H1 (cell line): ENCODE results near the gene DMPK. TPM values are rescaled to one million over a fixed set of nuclear protein-coding genes. Genes with fewer than 3 reads are reported as not detected.

Experiments
- CTCF ChIA-PET: fragments of 300-600 bp; sonication (Branson Sonifier 250); formaldehyde crosslinking; loops from one replicate; lab custom pipeline; 2021; ENCODE audit not compliant: partially characterized antibody; lab: Charles Lee
- POLR2A ChIA-PET: fragments of 300-600 bp; sonication (Branson Sonifier 250); formaldehyde crosslinking; loops from one replicate; lab custom pipeline; 2021; ENCODE audit warnings: inconsistent platforms; ENCODE audit not compliant: partially characterized antibody; lab: Charles Lee
- DNase-seq, 2 experiments: peaks; one replicate each; pipeline versions ENCODE4 v3.0.0 to v3.0.0-alpha.2; 2010 to 2022; ENCODE audit warnings: low spot score in 2 of 2, low read depth in 1 of 2, mixed read lengths in 1 of 2
- FAIRE-seq: peaks from 2 replicates; lab custom pipeline; 2011; peaks lifted over from hg19 to GRCh38; lab: Jason Lieb, UNC
- H2AFZ ChIP-seq: 2 replicates; pipeline ENCODE4 v1.8.1; 2012; ENCODE audit warnings: low read length, inconsistent platforms
- H2AK5ac ChIP-seq: 2 replicates; pipeline ENCODE4 v1.6.1; 2013; ENCODE audit warnings: low read depth, low read length
- H2BK120ac ChIP-seq: replicated peaks from 2 replicates; pipeline ENCODE3; 2013; ENCODE audit warnings: low read depth, low read length, inconsistent platforms
- H2BK12ac ChIP-seq: 2 replicates; pipeline ENCODE4 v1.6.1; 2013; ENCODE audit warnings: low read depth, low read length
- H2BK15ac ChIP-seq: 2 replicates; pipeline ENCODE4 v1.6.1; 2013; ENCODE audit warnings: low read length
- H2BK20ac ChIP-seq: 2 replicates; pipeline ENCODE4 v1.6.1; 2013; ENCODE audit warnings: low read length
- H2BK5ac ChIP-seq: 2 replicates; pipeline ENCODE4 v1.6.1; 2013; ENCODE audit warnings: low read depth, low read length
- H3K14ac ChIP-seq: 2 replicates; pipeline ENCODE4 v1.6.1; 2013; ENCODE audit warnings: inconsistent platforms; ENCODE audit not compliant: insufficient read length
- H3K18ac ChIP-seq: 2 replicates; pipeline ENCODE4 v1.6.1; 2013; ENCODE audit warnings: low read length; ENCODE audit errors: extremely low read depth
- H3K23ac ChIP-seq: 2 replicates; pipeline ENCODE4 v1.6.1; 2013; ENCODE audit warnings: inconsistent platforms; ENCODE audit not compliant: insufficient read length
- H3K23me2 ChIP-seq: 2 replicates; pipeline ENCODE4 v1.6.1; 2013; ENCODE audit warnings: low read depth, low read length
- H3K27ac ChIP-seq: 2 replicates; pipeline ENCODE4 v1.6.1; 2011; ENCODE audit warnings: low read depth, low read length, inconsistent platforms
- H3K27me3 ChIP-seq, 4 experiments: replicated peaks in 1 of 4; 1 replicate in 1 of 4; 2 replicates in 3 of 4; pipeline versions ENCODE4 v1.6.1 to v1.8.1; 2011 to 2013; ENCODE audit warnings: low read length in 3 of 4, mild to moderate bottlenecking in 3 of 4, inconsistent platforms in 2 of 4, mixed read lengths in 2 of 4, moderate library complexity in 1 of 4; ENCODE audit not compliant: control insufficient read depth in 3 of 4, insufficient read depth in 3 of 4; ENCODE audit errors: extremely low read depth in 1 of 4
- H3K36me3 ChIP-seq, 4 experiments: 2 replicates each; pipeline versions ENCODE4 v1.6.1 to v1.8.1; 2011 to 2013; ENCODE audit warnings: mild to moderate bottlenecking in 4 of 4, low read length in 3 of 4, moderate library complexity in 2 of 4, control low read depth in 1 of 4, inconsistent platforms in 1 of 4; ENCODE audit not compliant: insufficient read depth in 4 of 4, control insufficient read depth in 2 of 4
- H3K4ac ChIP-seq: replicated peaks from 2 replicates; pipeline ENCODE3; 2013; ENCODE audit warnings: low read length, low read depth, mixed read lengths, inconsistent platforms; ENCODE audit not compliant: insufficient read length
- H3K4me1 ChIP-seq, 4 experiments: replicated peaks in 1 of 4; 1 replicate in 1 of 4; 2 replicates in 3 of 4; pipeline versions ENCODE4 v1.6.1 to v1.8.1; 2011 to 2013; ENCODE audit warnings: low read length in 3 of 4, inconsistent platforms in 2 of 4, mixed read lengths in 1 of 4; ENCODE audit not compliant: insufficient read depth in 4 of 4, control insufficient read depth in 3 of 4
- H3K4me2 ChIP-seq, 2 experiments: 2 replicates each; pipeline versions ENCODE4 v1.6.1 to v1.8.1; 2011 to 2013; ENCODE audit warnings: low read depth in 2 of 2, low read length in 2 of 2, control low read depth in 1 of 2, inconsistent platforms in 1 of 2, mild to moderate bottlenecking in 1 of 2; ENCODE audit not compliant: insufficient read depth in 1 of 2
- H3K4me3 ChIP-seq, 4 experiments: fragments of 200-600, 300-600 bp in 1 of 4; sonication (generic), shearing (Covaris generic), sonication (Bioruptor Twin) in 1 of 4; 2 replicates each; pipeline versions ENCODE4 v1.5.1 to v1.8.1; 2011 to 2016; ENCODE audit warnings: low read length in 4 of 4, low read depth in 3 of 4, control low read depth in 2 of 4, inconsistent platforms in 2 of 4, mild to moderate bottlenecking in 2 of 4, mixed read lengths in 1 of 4, moderate library complexity in 1 of 4; ENCODE audit not compliant: insufficient read depth in 2 of 4; ENCODE audit errors: extremely low read depth in 1 of 4
- H3K56ac ChIP-seq: replicated peaks from 2 replicates; pipeline ENCODE3; 2013; ENCODE audit warnings: low read depth, mild to moderate bottlenecking, mixed read lengths, low read length, inconsistent platforms; ENCODE audit not compliant: insufficient read length
- H3K79me1 ChIP-seq: 2 replicates; pipeline ENCODE4 v1.6.1; 2013; ENCODE audit warnings: low read depth, low read length, control low read depth
- H3K79me2 ChIP-seq, 2 experiments: 2 replicates each; pipeline versions ENCODE4 v1.6.1 to v1.8.1; 2012 to 2013; ENCODE audit warnings: low read length in 2 of 2, mild to moderate bottlenecking in 2 of 2, inconsistent platforms in 1 of 2; ENCODE audit not compliant: insufficient read depth in 2 of 2, control insufficient read depth in 1 of 2
- H3K9ac ChIP-seq, 4 experiments: replicated peaks in 1 of 4; 1 replicate in 1 of 4; 2 replicates in 3 of 4; pipeline versions ENCODE4 v1.6.1 to v1.8.1; 2011 to 2013; ENCODE audit warnings: low read depth in 3 of 4, low read length in 3 of 4, control low read depth in 2 of 4, mild to moderate bottlenecking in 2 of 4, moderate library complexity in 2 of 4, inconsistent platforms in 1 of 4; ENCODE audit errors: extremely low read depth in 1 of 4
- H3K9me3 ChIP-seq, 2 experiments: 2 replicates each; pipeline versions ENCODE4 v1.6.1 to v1.8.1; 2012 to 2013; ENCODE audit warnings: mild to moderate bottlenecking in 2 of 2, moderate library complexity in 2 of 2, control low read depth in 1 of 2, inconsistent platforms in 1 of 2, low read depth in 1 of 2, low read length in 1 of 2, mixed read lengths in 1 of 2; ENCODE audit not compliant: insufficient read depth in 2 of 2
- H4K20me1 ChIP-seq, 2 experiments: replicated peaks in 1 of 2; 2 replicates each; pipeline versions ENCODE3 to v1.8.1; 2011 to 2013; ENCODE audit warnings: inconsistent platforms in 2 of 2, low read length in 2 of 2, mild to moderate bottlenecking in 1 of 2; ENCODE audit not compliant: insufficient read depth in 2 of 2, control insufficient read depth in 1 of 2
- H4K5ac ChIP-seq: 2 replicates; pipeline ENCODE4 v1.6.1; 2013; ENCODE audit warnings: low read length, low read depth, mixed read lengths, inconsistent platforms; ENCODE audit not compliant: insufficient read length
- H4K8ac ChIP-seq: 2 replicates; pipeline ENCODE4 v1.8.0; 2013; ENCODE audit warnings: mild to moderate bottlenecking, moderate library complexity, low read length, inconsistent platforms; ENCODE audit not compliant: insufficient read depth; ENCODE audit errors: extremely low read depth
- H4K91ac ChIP-seq: replicated peaks from 2 replicates; pipeline ENCODE3; 2013; ENCODE audit warnings: low read length, mixed read lengths, inconsistent platforms; ENCODE audit not compliant: insufficient read length
- ASH2L ChIP-seq: fragments of 200-600, 300-600 bp; sonication (generic); IDR thresholded peaks from one replicate; pipeline ENCODE4 v1.7.1; 2017; ENCODE audit warnings: low read length
- BACH1 ChIP-seq: IDR thresholded peaks from 2 replicates; pipeline ENCODE4 v1.6.1; 2012; ENCODE audit warnings: low read length, improper control_type of control experiment
- CBX5 ChIP-seq: fragments of 300-800, 300-1000 bp; sonication (generic); IDR thresholded peaks from 2 replicates; pipeline ENCODE4 v1.7.1; 2016; ENCODE audit warnings: antibody characterized with exemption, low read length, low read depth
- CBX8 ChIP-seq: fragments of 300-800, 300-1000 bp; sonication (generic); IDR thresholded peaks from 2 replicates; pipeline ENCODE4 v1.7.1; 2016; ENCODE audit warnings: low read depth, low read length, borderline replicate concordance
- EGR1 ChIP-seq: IDR thresholded peaks from 2 replicates; pipeline ENCODE4 v1.6.1; 2011; ENCODE audit warnings: low read depth, low read length, borderline replicate concordance
- FOSL1 ChIP-seq: IDR thresholded peaks from 2 replicates; pipeline ENCODE4 v1.6.1; 2011; ENCODE audit warnings: mild to moderate bottlenecking, low read depth, low read length, moderate library complexity; ENCODE audit not compliant: insufficient read depth
- KDM4A ChIP-seq: IDR thresholded peaks from one replicate; pipeline ENCODE4 v1.7.1; 2012; ENCODE audit warnings: low read depth, mild to moderate bottlenecking, moderate library complexity, low read length, inconsistent platforms; ENCODE audit not compliant: severe bottlenecking
- RFX5 ChIP-seq: IDR thresholded peaks from 2 replicates; pipeline ENCODE4 v1.6.1; 2011; ENCODE audit warnings: low read depth, low read length, improper control_type of control experiment, borderline replicate concordance
- SP1 ChIP-seq: IDR thresholded peaks from 2 replicates; pipeline ENCODE4 v1.6.1; 2011; ENCODE audit warnings: low read depth, low read length
- SP4 ChIP-seq: IDR thresholded peaks from 2 replicates; pipeline ENCODE4 v1.6.1; 2012; ENCODE audit warnings: low read length, inconsistent platforms
- TBP ChIP-seq: IDR thresholded peaks from 2 replicates; pipeline ENCODE4 v1.6.1; 2011; ENCODE audit warnings: low read depth, low read length, improper control_type of control experiment
- TCF12 ChIP-seq: IDR thresholded peaks from 2 replicates; pipeline ENCODE4 v1.6.1; 2011; ENCODE audit warnings: low read depth, mild to moderate bottlenecking, low read length
- YY1 ChIP-seq: IDR thresholded peaks from 2 replicates; pipeline ENCODE4 v1.6.1; 2011; ENCODE audit warnings: low read depth, mild to moderate bottlenecking, low read length
- WGBS, 2 experiments: shearing (Covaris generic) in 1 of 2; methylation state at CpG; one replicate each; pipeline versions ENCODE4 v1.1.6 to v1.1.7; 2013 to 2015; ENCODE audit warnings: low lambda C conversion rate in 2 of 2, mixed read lengths in 2 of 2, inconsistent platforms in 1 of 2, low coverage in 1 of 2, missing lambda C conversion rate in 1 of 2; ENCODE audit not compliant: insufficient replicate concordance in 2 of 2, insufficient coverage in 1 of 2, insufficient read length in 1 of 2; ENCODE audit errors: extremely low coverage in 1 of 2, missing lambda C conversion rate in 1 of 2; 5-methylcytosine and 5-hydroxymethylcytosine counted together
- polyA plus RNA-seq, 7 experiments: library from polyadenylated mRNA; depleted of rRNA in 3 of 7; stranded (reverse) in 5 of 7; unstranded in 2 of 7; fragments of >200 nt in 5 of 7; fragments of 200-250 nt in 2 of 7; gene quantifications; 1 replicate in 5 of 7; 2 replicates in 1 of 7; 4 replicates in 1 of 7; pipeline versions ENCODE4 v1.2.1 to v1.2.3, GENCODE V29; 2011 to 2013; ENCODE audit warnings: missing spikeins in 2 of 7, mixed read lengths in 2 of 7
- total RNA-seq: library from RNA; stranded (reverse); fragmentation: NEBNext Ultra II Directional; extraction: Animal tissue kit (Norgen Biotek cat#: 25700); gene quantifications from 2 replicates; pipeline ENCODE4 v1.2.1, GENCODE V29; 2021
- TF ChIP-seq, protein P1 (sequence below): IDR thresholded peaks from 2 replicates; pipeline ENCODE4 v1.6.1; 2011; ENCODE audit warnings: low read length, improper control_type of control experiment

Gene DMPK
- total and polyA plus RNA-seq, 2 of the 8 experiments (the other 6 are each of a cell fraction or from before 2014, with no cell fraction given), result 13.7 to 27.4 TPM

GRCh38 chr19:45780146-45780447 lies 2.2 kb downstream of the DMPK start:
- H4K20me1 ChIP-seq, result peaks cover 12 to 19% of the 10 kb centered on the region in 2 experiments
- peaks cover 0 to 6% (median 0%) of the 10 kb centered on the region in 4 experiments; a peak in 1 of 7 replicates for H3K27me3 ChIP-seq
- H2BK20ac ChIP-seq, result no peak overlapping the region
- H3K79me1 ChIP-seq, result 0 out of 2 replicates have a peak, but pooled peaks cover 4% of the 10 kb centered on the region
- H3K9me3 ChIP-seq, result no peaks in the 10 kb centered on the region
- H2BK12ac ChIP-seq, result 0 out of 2 replicates have a peak overlapping the region, but pooled peaks have one; percentile 1
- ChIA-PET POLR2A (interaction anchor here (0.9 to 9.5 kb wide), 8 partner anchors 9 to 194 kb away, joined by 3 to 133 read pairs (median 6); partner anchors contain the start of genes DMWD, FOXA3 and SIX5), CTCF (interaction anchor here (3.1 to 5.1 kb wide), 2 partner anchors 10 to 37 kb away, joined by 13 to 45 read pairs; partner anchors contain the start of gene SIX5)
- H3K23ac ChIP-seq, result no peak overlapping the region
- peaks cover 3 to 26% (median 15%) of the 10 kb centered on the region in 4 experiments for H3K4me1 ChIP-seq
- H2BK120ac ChIP-seq, result no peak overlapping the region
- no peak overlapping the region for H4K91ac ChIP-seq
- H3K9ac ChIP-seq, result no peak overlapping the region
- no peaks in the 10 kb centered on the region for H3K79me2 ChIP-seq
- no peak overlapping the region for H3K14ac ChIP-seq
- H2BK5ac ChIP-seq, result no peak overlapping the region
- H4K5ac ChIP-seq, result no peak overlapping the region
- H3K18ac ChIP-seq, result no peak overlapping the region
- H3K56ac ChIP-seq, result no peak overlapping the region
- peak overlapping the region; percentile 58 to 87 for H3K4me2 ChIP-seq
- H2AK5ac ChIP-seq, result no peak overlapping the region
- DNase-seq (no peak), FAIRE-seq (no peak)
- peaks cover 4% of the 10 kb centered on the region; the same call in 1 of the 2 replicates for H3K23me2 ChIP-seq
- H2AFZ ChIP-seq, result no peak overlapping the region
- no peak overlapping the region for H3K4ac ChIP-seq
- peak overlapping the region in 3 of 4 experiments; percentile 28 to 60 (median 39); a peak in 4 of 8 replicates for H3K4me3 ChIP-seq
- H3K27ac ChIP-seq, result no peak overlapping the region
- peaks cover 3 to 10% (median 7%) of the 10 kb centered on the region in 4 experiments; a peak in 5 of 8 replicates for H3K36me3 ChIP-seq
- no peak overlapping the region for H2BK15ac ChIP-seq
- WGBS, 2 experiments, result 60% methylated on average over 4 of the region's 4 CpGs; no CpG with 5 or more reads in 1 of the 2 experiments
- no peak overlapping the region for H4K8ac ChIP-seq
- no peak for TF ChIP-seq SP1
- TF ChIP-seq SP4, result no peak
- TF ChIP-seq CBX5, result no peak
- TF ChIP-seq TBP, result no peak
- TF ChIP-seq RFX5, result no peak
- no peak for TF ChIP-seq BACH1
- no peak for TF ChIP-seq YY1
- no peak for TF ChIP-seq TCF12
- no peak for TF ChIP-seq ASH2L
- no peak for TF ChIP-seq CBX8
- TF ChIP-seq KDM4A, result no peak
- no peak for TF ChIP-seq EGR1
- TF ChIP-seq FOSL1, result no peak
- TF ChIP-seq, protein P1, sequence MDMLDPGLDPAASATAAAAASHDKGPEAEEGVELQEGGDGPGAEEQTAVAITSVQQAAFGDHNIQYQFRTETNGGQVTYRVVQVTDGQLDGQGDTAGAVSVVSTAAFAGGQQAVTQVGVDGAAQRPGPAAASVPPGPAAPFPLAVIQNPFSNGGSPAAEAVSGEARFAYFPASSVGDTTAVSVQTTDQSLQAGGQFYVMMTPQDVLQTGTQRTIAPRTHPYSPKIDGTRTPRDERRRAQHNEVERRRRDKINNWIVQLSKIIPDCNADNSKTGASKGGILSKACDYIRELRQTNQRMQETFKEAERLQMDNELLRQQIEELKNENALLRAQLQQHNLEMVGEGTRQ, result no peak
